Measurements from ENCODE around the gene THSD4. TPM values are rescaled to one million over a fixed set of nuclear protein-coding genes. Genes with fewer than 3 reads are reported as not detected.

Gene THSD4
- total RNA-seq, 1 donor from 2014 or later, result 21.1 TPM

DNA sequence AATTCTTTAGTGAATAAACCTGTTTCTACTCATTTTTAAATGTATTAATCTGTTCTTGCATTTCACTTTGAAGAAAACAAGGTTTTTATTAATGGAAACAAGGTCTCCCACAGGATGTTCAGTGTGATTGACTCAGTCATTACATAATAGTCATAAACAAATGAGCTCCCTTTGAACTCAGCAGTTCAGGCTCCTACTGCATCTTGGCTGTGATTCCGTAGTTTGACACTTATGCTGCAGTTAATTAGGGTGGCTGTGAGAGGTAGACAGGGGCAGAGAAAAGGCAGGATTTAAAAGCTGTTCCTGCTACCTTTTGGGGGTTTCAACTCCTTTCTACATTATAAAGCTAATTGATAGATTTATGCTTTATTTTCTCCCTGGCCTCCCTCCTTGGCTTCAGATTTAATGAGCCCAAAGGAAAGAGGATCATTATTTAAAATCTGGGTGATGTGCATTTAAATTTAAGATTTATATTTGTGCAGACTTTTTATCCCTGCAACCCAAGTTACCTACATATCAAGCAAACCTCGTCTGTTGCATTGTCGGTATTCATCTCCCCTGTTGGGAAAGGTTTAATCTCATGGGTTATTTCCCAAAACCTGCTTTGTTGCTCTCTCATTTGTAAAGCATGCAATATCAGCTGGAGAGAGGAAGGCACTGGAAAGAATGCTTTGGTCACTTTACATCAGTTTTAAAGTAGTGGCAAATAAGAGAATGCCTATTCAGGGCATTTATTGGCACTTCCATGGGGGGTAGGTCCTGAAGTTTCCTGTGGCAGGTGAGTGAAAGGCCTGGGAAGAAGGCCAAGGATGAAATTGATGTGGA lies 350.1 kb downstream of the THSD4 start:
- DNase-seq (ENCODE audit: low spot score) (no peak), ATAC-seq (no peak)
- intact Hi-C loops (cut with DNase I), result no loop called here

DNA sequence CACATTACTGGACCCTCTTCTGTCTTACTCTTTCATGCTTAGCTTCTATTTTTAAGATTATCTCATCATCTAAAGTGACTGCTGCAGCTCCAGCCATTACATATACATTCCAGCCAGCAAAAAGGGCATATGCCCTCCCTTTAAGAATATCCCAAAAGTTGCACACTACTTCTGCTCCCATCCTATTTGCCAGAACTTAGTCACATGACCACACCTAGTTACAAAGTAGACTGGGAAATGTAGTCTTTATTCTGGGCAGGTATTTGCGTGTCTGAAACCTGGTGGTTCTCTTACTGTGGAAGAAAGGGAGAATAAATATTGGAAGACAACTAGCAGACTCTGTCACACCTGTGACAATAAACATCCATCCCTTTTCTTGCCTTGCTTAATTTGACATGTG lies 353.4 kb downstream of the THSD4 start:
- DNase-seq (ENCODE audit: low spot score) (no peak), ATAC-seq (no peak)
- intact Hi-C loops (cut with DNase I), result no loop called here

DNA sequence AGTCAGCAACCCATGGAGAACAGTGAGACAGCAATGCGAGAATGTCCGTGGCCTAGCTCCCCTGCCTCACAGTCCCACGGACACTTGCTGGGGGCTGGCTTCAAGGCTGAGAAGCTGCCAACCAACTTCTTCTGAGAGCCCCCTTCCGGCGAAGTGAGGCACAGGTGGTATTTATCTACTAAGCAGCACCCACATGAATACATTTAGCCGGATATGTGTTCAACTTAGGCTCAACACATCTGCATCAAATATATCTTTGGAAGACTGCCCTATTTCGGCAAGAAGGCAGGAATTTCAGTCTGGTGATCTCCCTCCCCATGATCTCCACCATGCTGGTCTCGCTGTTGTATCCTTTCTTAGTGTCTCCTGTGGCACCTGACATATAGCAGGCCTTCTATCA lies 354.1 kb downstream of the THSD4 start:
- intact Hi-C loops (cut with DNase I), result no loop called here
- DNase-seq (ENCODE audit: low spot score), result no peak
- ATAC-seq, result no peak

DNA sequence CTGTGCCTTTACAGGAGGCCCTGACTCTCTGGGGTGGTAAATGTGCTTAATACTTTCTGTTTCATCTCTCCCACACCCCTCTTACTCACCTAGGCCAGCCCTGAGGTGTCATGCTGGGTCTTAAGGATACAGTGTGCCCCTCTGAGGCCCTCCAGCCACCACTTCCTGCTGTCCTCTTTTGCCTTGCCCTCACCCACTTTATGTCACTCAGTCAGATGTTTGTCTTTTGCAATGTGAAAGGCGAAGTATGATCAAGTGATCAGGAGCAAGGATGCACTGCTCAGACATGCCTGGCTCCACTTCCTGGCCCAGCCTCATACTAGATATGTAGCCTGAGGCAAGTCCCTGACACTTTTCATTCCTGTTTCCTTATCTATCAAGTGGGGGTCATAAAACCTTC lies 356.1 kb downstream of the THSD4 start:
- intact Hi-C loops (cut with DNase I), result no loop called here
- no peak for DNase-seq (ENCODE audit: low spot score)
- no peak for ATAC-seq

DNA sequence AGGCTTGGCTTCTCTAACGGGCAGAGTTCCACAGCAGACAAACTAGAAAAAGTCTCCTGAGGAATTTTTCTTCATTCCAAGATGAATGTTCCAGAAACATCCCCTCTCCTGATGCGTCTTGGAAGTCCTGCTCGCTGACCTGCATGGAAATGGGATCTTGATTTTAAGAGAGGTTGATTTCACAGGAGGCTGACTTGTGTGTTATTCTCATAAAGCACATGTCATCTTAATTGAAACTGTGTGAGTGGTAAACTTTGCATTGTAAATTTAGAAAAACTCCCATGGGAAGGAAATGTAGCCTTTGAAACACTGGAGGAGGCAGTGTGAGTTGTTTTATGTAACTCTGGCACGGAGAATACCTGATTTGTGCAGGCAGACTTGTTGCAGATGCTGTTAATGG lies 357.3 kb downstream of the THSD4 start:
- DNase-seq (ENCODE audit: low spot score), result no peak
- intact Hi-C loops (cut with DNase I), result no loop called here

DNA sequence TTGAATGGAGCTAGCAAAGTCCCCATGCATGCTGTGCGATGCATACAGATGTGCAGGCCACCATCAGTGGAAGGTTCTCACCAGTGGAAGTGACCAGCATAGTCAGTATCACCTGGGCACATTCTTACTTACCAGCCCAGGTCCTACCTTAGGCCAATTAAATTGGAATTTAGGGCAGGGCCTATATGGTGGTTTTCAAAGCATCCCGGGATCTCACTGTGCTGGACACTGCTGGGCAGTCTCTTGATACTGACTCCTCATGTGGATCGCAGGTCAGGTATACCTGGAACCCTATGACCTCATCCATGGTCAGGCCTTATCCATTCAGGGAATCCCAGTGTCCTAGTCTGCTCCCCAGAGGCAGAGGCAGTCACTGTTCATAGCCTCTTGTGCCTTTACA lies 358.5 kb downstream of the THSD4 start:
- no peak for DNase-seq (ENCODE audit: low spot score)
- intact Hi-C loops (cut with DNase I), result no loop called here
- ATAC-seq, result no peak

More for the DNA sequence above, 357.3 kb downstream of the THSD4 start:
- no peak for ATAC-seq

DNA sequence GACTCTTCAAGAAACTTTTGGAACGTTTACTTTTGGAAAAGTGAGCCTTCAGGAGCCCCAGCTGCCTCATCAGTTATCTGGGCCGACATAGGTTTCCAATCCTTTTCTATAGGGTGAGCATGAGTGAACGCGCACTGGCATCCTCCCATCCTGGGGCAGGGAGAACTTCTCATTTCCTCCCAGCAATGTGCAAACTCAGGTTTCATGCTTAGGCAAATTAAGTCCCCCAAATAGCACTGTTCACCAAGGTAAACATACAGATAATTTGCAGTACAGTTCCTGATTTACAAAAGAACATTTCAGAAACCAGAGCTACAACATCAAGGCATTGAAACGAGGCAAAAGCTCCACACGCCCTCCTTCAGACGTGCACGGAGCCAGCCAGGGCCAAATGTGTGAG lies 361.6 kb downstream of the THSD4 start:
- intact Hi-C loops (cut with DNase I), result no loop called here
- ATAC-seq (no peak), DNase-seq (ENCODE audit: low spot score) (no peak)

DNA sequence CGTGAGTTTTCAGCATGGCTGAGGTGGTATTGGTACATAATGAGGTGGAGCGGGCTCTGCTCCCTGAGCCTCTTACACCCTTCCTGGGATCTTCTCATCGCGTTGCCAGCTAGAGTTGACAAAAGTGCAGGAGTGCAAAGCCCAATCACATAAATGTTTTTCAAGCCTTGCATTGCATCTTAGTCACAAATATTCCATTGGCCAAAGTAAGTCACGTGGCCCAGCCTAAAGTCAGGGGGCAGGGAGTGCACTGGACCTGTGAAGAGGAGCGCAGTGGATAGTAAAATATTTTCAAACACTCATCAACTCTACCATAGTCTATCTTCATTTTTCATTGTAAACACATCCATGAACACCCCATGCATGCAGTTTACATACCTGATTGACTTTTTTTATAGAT lies 365.3 kb downstream of the THSD4 start:
- no peak for DNase-seq (ENCODE audit: low spot score)
- ATAC-seq, result no peak
- intact Hi-C loops (cut with DNase I), result no loop called here

DNA sequence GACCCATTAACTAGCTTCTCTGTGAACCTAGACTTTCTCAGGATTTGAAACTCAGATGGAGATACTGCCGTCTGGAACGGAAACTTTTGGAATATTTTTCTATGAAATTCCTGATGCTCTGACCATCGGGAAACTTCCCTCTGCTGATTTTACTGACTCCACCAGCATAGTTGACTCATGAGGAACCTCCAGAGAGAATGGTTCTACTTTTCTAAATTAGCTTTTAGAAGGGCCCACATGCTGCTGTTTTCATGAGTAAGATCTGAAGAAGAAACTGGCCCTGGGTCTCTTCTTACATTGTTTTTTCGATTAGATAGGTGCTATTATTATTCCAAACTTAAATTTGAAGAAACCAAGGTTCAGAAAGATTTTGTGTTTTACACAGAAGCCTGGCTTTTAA lies 368.8 kb downstream of the THSD4 start:
- DNase-seq (ENCODE audit: low spot score), result no peak
- intact Hi-C loops (cut with DNase I), result no loop called here
- no peak for ATAC-seq

DNA sequence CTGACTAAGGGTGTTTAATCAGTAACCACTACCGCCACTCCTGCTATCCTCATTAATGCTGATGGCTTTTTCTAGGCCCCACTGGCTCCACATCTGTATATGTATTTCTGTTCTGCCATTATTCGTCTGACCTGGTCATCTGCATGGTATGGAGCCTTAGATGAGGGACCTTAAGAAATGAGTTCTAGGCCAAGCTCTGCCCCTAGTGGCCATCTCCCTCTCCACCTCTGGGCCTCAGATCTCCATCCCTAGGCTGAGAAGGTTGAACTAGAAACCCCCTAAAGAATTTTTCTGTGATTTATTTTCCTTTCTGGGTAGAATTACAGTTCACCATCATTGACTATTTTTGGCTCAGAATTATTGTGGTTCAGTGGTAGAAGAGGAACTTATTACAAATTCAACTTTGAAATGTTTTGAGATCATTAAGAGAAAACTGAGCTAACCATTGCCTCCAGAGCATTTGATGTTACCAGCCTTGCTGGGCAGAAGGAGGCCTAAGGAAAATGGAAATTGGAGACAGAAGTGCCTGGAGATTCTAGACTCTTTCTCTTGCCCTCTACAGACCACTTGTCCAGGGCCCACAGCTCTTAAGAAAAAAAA lies 369.9 kb downstream of the THSD4 start:
- ATAC-seq, result no peak
- intact Hi-C loops (cut with DNase I), result no loop called here
- no peak for DNase-seq (ENCODE audit: low spot score)

DNA sequence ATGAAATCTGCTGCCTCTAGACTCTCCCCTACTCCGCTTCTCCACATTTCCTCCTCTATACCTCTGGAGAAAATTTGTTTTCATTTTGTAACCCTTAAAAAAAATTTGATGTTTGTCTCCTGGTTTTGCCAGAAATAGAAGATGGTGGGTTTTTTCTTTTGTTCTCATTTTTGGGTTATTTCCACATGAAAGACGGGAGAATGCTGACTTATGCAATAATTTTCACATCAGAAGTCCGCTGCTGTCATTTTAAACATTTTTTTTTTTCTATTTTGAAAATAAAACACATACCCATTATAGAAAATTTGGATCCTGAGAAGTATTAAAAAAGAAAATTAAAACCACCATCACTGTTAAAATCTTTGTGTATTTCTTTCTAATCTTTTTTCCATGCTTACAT lies 374.3 kb downstream of the THSD4 start:
- DNase-seq (ENCODE audit: low spot score) (no peak), ATAC-seq (no peak)
- intact Hi-C loops (cut with DNase I), result no loop called here

DNA sequence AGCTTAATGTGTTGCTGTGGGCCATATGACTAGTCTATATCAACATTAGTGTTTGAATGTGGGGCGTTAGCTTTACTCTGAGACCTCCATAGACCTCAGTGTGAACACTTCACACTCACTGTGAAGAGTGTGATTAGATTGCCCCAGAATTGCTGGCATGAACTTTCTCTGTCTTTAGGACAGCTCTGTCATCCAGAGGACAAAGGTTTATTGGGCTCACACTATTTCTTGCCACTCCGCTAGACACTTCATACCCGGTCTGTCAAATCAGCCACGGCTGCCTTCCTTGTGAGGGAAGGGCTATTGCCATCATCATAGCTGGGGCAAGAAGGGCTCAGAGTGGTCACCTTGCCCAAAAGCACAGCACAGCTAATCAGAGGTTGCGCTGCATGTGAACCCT lies 378.3 kb downstream of the THSD4 start:
- ATAC-seq (no peak), DNase-seq (ENCODE audit: low spot score) (no peak)
- intact Hi-C loops (cut with DNase I), result no loop called here

DNA sequence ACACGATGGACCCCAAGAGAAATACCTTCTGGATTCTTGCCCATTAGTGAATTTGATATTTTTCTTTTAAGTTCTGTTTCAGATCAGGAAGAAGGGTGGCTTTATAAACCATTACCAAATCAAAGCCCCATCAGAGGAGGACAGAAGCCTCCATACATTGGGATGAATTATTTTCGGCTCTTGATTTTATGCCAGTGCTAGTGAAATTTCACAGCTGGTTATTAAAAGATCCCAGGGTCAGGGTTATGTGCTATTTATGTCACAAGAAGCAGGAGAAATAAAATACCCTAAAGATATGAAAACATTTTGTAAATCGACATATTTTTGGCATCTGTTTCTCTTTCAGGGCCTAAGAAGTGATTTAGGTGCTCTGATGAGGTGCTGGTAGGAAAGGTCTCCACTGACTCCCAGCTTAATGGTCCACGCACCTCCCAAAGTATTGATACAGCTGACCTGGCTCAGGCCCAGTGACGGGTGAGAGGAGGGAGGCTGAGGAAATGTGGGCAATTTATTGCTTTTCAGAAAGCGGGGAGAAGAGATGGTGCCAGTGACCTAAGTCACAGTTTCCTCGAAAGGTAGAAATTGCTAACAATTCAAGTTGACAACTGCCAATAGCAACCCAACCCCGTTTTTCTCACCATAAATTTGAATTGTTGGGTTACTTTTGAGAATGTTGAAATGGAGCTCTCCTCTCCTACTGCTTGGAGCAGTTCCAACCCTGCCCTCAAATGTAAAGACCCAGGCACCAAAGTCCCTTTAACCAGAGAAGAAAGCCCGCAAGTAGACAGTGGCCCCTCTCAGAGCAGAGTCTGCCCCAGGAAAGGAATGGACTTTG lies 379.5 kb downstream of the THSD4 start:
- DNase-seq (ENCODE audit: low spot score), result no peak
- intact Hi-C loops (cut with DNase I), result no loop called here
- no peak for ATAC-seq

DNA sequence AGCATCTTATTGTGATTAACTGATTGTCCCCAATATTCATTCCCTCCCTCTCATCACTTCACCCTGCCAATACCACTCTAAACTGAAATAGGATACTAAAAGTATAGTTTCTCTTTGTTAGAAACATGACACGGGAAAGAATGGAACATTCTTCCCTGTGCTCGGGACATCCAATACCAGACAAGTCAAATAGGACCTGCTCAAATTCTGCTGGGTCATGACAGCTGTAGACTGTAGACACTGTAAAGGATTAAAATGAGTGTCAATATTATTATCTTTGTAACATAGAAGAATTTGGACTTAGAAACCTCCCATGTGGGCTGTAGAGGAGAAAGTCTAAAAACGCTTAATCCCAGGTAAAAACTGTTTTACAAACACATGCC lies 380.1 kb downstream of the THSD4 start:
- DNase-seq (ENCODE audit: low spot score), result no peak
- no peak for ATAC-seq
- intact Hi-C loops (cut with DNase I), result no loop called here

DNA sequence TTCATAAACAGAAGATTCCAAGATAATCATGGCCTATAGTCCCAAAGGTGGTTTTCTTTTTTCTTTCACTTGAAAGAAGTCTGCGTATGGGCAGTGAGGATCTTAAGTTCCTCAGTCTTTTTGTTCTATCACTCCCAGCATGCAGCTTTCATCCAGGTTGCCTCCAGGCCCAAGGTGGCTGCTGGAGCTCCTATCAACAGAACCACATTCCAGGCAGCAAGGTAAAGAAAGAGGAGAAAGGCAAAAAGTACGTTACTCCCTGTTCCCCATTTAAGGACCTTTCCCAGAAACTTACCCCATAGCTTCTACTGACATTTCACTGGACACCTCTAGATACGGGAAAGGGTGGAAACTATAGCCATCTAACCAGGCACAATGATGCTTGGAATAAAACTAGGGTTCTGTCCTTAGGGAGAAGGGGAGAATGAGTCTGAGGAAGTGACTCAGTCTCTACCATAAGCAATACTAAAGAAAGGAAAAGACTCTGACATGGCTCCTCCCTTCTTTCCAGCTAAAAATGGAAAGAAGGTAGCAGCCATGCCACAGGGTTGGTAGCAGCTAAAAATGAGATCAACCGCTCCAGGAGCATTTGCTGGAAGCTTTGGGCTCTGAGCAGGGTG lies 381.2 kb downstream of the THSD4 start:
- DNase-seq (ENCODE audit: low spot score), result no peak
- intact Hi-C loops (cut with DNase I), result no loop called here
- no peak for ATAC-seq

DNA sequence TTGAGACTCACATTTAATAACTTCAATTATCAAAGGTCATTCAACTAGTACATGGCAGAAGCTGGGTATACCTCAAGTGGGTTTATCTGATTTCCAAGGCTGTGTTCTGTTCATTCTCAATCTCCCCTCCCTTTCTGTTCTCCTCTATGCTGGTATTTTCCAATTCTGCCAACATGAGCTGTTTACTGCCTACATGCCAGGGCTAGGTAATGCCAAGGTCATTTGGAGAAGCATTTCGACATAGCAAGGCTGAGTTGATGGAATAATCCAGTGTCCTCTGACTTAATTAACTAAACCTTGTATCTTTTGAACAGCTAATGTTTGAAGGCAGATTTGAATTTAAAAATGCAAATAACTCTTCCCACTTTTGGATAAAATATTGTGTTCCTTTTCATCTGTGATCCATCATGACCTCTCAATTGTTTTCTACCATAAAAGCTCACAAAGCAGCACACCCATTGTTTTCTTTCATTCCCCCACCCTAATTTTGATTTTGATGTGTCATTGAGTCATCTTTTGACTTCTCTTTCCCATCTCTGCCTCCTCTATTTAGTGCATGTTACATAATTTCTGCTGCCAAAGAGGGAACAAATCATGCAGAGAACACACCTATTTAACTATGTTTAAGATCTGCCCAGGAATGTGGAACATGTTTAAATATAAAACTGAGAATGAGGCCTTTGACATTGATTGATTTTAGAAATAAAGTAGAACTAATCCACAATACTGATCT lies 386.2 kb downstream of the THSD4 start:
- no peak for ATAC-seq
- DNase-seq (ENCODE audit: low spot score), result no peak
- intact Hi-C loops (cut with DNase I), result no loop called here

DNA sequence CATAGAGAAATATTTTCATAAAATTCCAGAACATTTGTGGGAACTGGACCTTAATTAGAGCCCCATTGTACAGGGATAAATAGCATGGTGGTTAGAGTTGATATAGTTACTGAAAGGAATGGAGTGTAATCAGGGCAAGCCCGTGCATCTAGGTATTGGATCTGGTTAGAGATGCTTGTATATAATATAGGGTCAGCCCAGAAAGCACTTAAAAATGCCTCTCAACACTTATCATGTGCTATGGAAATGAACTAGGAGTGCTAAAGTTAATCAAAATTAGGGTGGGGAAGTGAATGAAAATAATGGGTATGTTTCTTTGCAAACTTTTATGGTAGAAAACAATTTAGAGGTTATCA lies 386.8 kb downstream of the THSD4 start:
- DNase-seq (ENCODE audit: low spot score) (no peak), ATAC-seq (no peak)
- intact Hi-C loops (cut with DNase I), result no loop called here

DNA sequence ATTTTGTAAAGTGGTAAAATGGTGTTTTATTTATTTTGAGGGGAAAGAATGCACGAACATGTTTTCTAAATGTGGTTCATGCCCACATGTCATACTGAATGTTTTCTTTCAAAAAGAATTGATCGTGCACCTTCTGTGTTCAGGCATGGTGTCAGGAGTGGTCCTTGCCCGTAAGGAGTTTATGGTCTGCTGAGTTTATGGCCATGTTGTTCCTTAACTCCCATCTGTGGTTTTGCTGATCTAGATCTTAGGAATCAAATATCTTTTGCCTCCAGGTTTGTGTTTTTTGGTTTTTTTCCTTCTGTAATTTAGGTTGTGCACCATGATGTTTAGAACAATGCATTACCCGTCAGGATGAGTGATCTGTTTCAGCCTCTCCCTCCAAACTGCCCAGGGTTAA lies 390.7 kb downstream of the THSD4 start:
- ATAC-seq, result no peak
- intact Hi-C loops (cut with DNase I), result no loop called here
- no peak for DNase-seq (ENCODE audit: low spot score)

DNA sequence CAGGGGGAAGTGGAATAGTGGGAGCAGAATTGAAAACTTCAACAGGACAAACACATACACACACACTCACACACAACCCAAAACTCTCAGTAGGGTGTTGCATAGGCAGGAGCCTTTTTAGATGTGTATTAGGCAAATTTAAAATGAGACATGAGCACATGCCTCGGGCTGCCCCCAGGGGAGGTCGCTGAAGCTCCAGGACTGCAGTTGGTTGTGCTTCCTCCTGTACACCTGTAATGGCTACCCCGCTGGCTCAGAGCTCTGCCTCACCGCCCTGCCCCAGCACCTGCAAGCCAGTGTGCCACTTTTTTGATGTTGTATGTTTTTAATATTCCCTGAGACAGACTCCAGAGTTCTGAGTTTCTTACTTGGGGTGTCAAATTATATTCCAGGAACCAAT lies 391.7 kb downstream of the THSD4 start:
- no peak for DNase-seq (ENCODE audit: low spot score)
- ATAC-seq, result no peak

More for the DNA sequence above, 391.7 kb downstream of the THSD4 start:
- intact Hi-C loops (cut with DNase I), result no loop called here
